Measurements from ENCODE around the gene FAM43A. TPM values are rescaled to one million over a fixed set of nuclear protein-coding genes. Genes with fewer than 3 reads are reported as not detected.

Gene FAM43A
- total and polyA plus RNA-seq, 2 of the 4 experiments (the other 2 are of a cell fraction), result 3.0 to 11.5 TPM

GRCh38 chr3:194732617-194733016, 46.9 kb downstream of the FAM43A start:
- dilution Hi-C loops (cut with HindIII; ENCODE audit: low sequenced_read_pairs, unreplicated experiment), result no loop called here
- Histone ChIP-seq H2AFZ (replicated peaks; ENCODE audit: low read length, poor library complexity) (no peak overlapping the region), H3K4ac (ENCODE audit: low read depth, low read length) (no peak overlapping the region), H2BK5ac (ENCODE audit: low read depth, low read length, poor library complexity, severe bottlenecking) (no peak overlapping the region), H3K36me3 (ENCODE audit: control insufficient read depth, insufficient read depth, low read length) (no peaks in the 10 kb centered on the region), H3K18ac (ENCODE audit: low read depth, low read length) (no peak overlapping the region), H3K27ac (ENCODE audit: insufficient read depth, low read length) (no peak overlapping the region), H3K4me1 (ENCODE audit: control insufficient read depth, insufficient read depth, low read length) (peaks cover 2% of the 10 kb centered on the region; the same call in 1 of the 2 replicates), H2BK20ac (ENCODE audit: low read depth, low read length) (no peak overlapping the region), H4K20me1 (ENCODE audit: insufficient read depth, low read length) (no peaks in the 10 kb centered on the region), H3K9me1 (ENCODE audit: insufficient read depth, low read length) (no peaks in the 10 kb centered on the region), H3K4me3 (ENCODE audit: insufficient read depth, low read depth, low read length) (no peak overlapping the region), H3K9ac (ENCODE audit: low read depth, low read length) (no peak overlapping the region), H2AK5ac (ENCODE audit: low read depth, low read length) (no peak overlapping the region), H3K79me1 (ENCODE audit: low read depth in 1 of 2, low read length in 2 of 2) (no peaks in the 10 kb centered on the region), H2BK120ac (ENCODE audit: low read depth, low read length) (no peak overlapping the region), H3K9me3 (ENCODE audit: control insufficient read depth, insufficient read depth, low read length) (peaks cover 8% of the 10 kb centered on the region), H3K23ac (ENCODE audit: low read depth, low read length) (no peak overlapping the region; the same call in 1 of the 2 replicates), H3K14ac (replicated peaks; ENCODE audit: low read depth, low read length) (no peak overlapping the region), H2BK15ac (ENCODE audit: low read depth, low read length) (no peak overlapping the region), H4K5ac (ENCODE audit: low read depth, low read length) (no peak overlapping the region), H3K27me3 (ENCODE audit: control insufficient read depth, insufficient read depth, low read length) (peaks cover 56% of the 10 kb centered on the region), H3K56ac (ENCODE audit: extremely low read depth, insufficient read depth, low read length) (no peak overlapping the region), H3K4me2 (ENCODE audit: low read depth, low read length) (no peak overlapping the region), H4K91ac (ENCODE audit: insufficient read depth, low read depth, low read length) (no peak overlapping the region), H2AK9ac (replicated peaks; ENCODE audit: low read depth, low read length, poor library complexity) (no peak overlapping the region), H4K8ac (ENCODE audit: low read depth in 2 of 2, low read length in 2 of 2) (no peak overlapping the region)
- POLR2A ChIA-PET (ENCODE audit: unreplicated experiment), result no interaction called here
- CTCF ChIA-PET, result interaction anchor here (1.1 to 1.3 kb wide), 2 partner anchors 11 to 45 kb away, joined by 3 read pairs; no protein-coding TSS in a partner anchor
- 88% methylated on average over 1 of the region's 4 CpGs; no CpG with 5 or more reads in 1 of the 2 experiments for WGBS, 2 experiments (ENCODE audit: extremely low coverage in 2 of 2, insufficient read length in 1 of 2)
- intact Hi-C loops (cut with micrococcal nuclease), result no loop called here
- in situ Hi-C loops (cut with MboI; ENCODE audit: low sequenced_read_pairs), result no loop called here
- no peak for ATAC-seq (ENCODE audit: low read depth)
- no peak for DNase-seq
- TF ChIP-seq MXI1 (IDR thresholded peaks at IDR 0.05; ENCODE audit: borderline replicate concordance, low read depth, low read length), result no peak
- no peak for TF ChIP-seq CHD1 (IDR thresholded peaks at IDR 0.05; ENCODE audit: low read depth, low read length)
- no peak for TF ChIP-seq RAD21 (IDR thresholded peaks at IDR 0.05; ENCODE audit: low read length)
- no peak for TF ChIP-seq CTCF (conservative IDR thresholded peaks at IDR 0.05; ENCODE audit: low read depth, low read length)
- TF ChIP-seq RCOR1 (IDR thresholded peaks at IDR 0.05; ENCODE audit: insufficient replicate concordance, low read length), result no peak
- no TSS peak for BruUV-seq (replicated peaks)

Data from IMR-90 (cell line).